ENCODE data around the gene ISG15.
"Not testable (repeated sequence)": the region's sequence is repeated elsewhere in the genome, so short reads cannot be mapped to it uniquely, and the experiment has no call there.

The ISG15 gene

DNA sequence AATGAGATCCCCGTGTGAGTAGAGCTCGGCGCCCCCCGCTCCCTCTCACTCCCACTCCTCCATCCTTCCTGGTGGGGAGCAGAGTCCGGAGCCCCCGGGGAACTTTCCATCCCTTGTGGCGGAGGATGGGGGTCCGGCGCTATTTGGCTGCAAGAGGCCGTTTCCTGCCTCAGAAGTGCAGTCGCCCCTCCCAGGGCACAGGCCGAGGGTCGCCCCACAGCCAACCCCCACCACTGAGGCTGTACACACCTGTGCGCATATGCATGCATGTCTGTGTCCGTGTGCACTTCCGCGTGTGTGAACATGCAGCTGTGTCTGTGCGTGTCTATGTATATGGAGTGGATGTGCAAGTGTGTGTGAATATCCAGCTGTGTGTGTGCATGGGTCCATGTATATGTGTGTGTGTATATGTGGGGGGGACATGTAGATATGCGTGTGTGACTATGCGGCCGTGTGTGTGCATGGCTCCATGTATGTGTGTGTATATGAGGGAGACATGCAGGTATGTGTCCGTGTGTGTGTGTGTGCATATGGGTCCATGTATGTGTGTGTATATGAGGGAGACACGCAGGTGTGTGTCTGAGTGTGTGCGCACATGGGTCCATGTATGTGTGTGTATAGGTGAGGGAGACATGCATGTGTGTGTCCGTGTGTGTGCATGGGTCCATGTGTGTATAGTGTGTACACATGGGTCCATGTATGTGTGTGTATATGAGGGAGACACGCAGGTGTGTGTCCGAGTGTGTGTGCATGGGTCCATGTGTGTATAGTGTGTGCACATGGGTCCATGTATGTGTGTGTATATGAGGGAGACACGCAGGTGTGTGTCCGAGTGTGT, 38.9 kb downstream of the ISG15 start:
- no peak for DNase-seq (ENCODE audit: low read depth)
- H3K4me3 ChIP-seq (ENCODE audit: low read depth, low read length), result no peak overlapping the region
- TF ChIP-seq, protein P1, sequence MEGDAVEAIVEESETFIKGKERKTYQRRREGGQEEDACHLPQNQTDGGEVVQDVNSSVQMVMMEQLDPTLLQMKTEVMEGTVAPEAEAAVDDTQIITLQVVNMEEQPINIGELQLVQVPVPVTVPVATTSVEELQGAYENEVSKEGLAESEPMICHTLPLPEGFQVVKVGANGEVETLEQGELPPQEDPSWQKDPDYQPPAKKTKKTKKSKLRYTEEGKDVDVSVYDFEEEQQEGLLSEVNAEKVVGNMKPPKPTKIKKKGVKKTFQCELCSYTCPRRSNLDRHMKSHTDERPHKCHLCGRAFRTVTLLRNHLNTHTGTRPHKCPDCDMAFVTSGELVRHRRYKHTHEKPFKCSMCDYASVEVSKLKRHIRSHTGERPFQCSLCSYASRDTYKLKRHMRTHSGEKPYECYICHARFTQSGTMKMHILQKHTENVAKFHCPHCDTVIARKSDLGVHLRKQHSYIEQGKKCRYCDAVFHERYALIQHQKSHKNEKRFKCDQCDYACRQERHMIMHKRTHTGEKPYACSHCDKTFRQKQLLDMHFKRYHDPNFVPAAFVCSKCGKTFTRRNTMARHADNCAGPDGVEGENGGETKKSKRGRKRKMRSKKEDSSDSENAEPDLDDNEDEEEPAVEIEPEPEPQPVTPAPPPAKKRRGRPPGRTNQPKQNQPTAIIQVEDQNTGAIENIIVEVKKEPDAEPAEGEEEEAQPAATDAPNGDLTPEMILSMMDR (IDR thresholded peaks at IDR 0.05; ENCODE audit: low read depth, low read length, missing control alignments), result no peak

DNA sequence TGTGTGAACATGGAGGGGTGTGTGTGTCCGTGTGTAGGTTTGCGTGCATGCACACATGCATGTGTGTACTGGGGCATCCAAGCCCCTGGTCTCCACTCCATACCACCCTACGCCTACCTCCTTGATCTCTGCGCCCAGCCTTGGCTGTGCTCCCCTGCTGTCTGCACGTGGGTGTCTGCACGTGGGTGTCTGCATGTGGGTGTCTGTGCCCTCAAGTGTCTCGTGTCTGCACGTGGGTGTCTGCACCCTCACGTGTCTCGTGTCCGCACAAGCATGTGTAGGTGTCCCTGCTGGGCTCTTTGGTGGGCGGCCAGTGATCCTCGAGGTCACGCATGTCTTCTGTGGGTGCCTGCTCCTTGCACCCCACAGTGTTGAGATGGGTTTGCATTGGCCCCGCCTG, 39.7 kb downstream of the ISG15 start:
- DNase-seq (ENCODE audit: low read depth), result no peak
- TF ChIP-seq, protein P1 (IDR thresholded peaks at IDR 0.05; ENCODE audit: low read depth, low read length, missing control alignments), result no peak
- no peak overlapping the region for H3K4me3 ChIP-seq (ENCODE audit: low read depth, low read length)

DNA sequence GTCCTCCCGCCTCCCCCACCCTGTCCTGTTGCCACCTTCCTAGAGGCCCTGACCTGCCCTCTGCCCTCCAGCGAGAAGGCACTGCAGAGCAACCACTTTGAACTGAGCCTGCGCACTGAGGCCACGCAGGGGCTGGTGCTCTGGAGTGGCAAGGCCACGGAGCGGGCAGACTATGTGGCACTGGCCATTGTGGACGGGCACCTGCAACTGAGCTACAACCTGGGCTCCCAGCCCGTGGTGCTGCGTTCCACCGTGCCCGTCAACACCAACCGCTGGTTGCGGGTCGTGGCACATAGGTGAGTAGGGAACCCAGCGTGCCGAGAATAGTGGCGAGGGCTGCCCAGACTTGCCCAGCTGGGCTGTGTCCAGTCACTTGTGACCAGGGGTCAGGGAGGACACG, 40.4 kb downstream of the ISG15 start:
- H3K4me3 ChIP-seq (ENCODE audit: low read depth, low read length), result no peak overlapping the region

DNA sequence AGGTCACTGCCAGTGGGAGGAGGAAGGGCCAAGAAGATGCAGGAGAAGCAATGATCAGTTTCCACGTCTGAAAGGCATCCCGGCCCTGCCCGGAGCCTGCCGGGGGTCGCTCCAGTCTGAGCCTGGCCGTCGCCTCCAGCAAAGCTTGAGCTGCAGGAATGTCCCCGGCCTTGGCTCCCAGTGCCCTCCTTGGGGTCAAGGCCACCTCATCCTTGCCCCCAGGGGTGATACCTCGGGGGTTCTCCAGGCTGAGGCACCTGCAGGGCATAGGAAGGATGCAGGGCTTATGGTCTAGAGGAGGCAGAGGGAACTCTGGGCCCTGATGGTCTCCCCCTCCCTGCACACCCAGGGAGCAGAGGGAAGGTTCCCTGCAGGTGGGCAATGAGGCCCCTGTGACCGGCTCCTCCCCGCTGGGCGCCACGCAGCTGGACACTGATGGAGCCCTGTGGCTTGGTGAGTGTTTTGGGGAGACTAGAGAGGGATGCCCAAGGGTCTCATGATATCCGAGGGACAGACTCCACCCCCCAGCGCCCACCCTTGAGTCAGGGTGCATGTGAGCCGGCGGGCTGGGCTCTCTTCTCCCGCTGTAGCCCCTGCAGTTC, 40.9 kb downstream of the ISG15 start:
- no peak overlapping the region for H3K4me3 ChIP-seq (ENCODE audit: low read depth, low read length)
- DNase-seq (ENCODE audit: low read depth), result no peak
- TF ChIP-seq, protein P1 (IDR thresholded peaks at IDR 0.05; ENCODE audit: low read depth, low read length, missing control alignments), result no peak

More for the DNA sequence above, 40.4 kb downstream of the ISG15 start:
- no peak for DNase-seq (ENCODE audit: low read depth)
- TF ChIP-seq, protein P1 (IDR thresholded peaks at IDR 0.05; ENCODE audit: low read depth, low read length, missing control alignments), result no peak

DNA sequence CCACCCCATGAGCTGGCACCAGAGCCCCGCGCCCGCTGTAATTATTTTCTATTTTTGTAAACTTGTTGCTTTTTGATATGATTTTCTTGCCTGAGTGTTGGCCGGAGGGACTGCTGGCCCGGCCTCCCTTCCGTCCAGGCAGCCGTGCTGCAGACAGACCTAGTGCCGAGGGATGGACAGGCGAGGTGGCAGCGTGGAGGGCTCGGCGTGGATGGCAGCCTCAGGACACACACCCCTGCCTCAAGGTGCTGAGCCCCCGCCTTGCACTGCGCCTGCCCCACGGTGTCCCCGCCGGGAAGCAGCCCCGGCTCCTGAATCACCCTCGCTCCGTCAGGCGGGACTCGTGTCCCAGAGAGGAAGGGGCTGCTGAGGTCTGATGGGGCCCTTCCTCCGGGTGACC, 41.7 kb downstream of the ISG15 start:
- H3K4me3 ChIP-seq (ENCODE audit: low read depth, low read length), result no peak overlapping the region
- TF ChIP-seq, protein P1 (IDR thresholded peaks at IDR 0.05; ENCODE audit: low read depth, low read length, missing control alignments), result no peak

DNA sequence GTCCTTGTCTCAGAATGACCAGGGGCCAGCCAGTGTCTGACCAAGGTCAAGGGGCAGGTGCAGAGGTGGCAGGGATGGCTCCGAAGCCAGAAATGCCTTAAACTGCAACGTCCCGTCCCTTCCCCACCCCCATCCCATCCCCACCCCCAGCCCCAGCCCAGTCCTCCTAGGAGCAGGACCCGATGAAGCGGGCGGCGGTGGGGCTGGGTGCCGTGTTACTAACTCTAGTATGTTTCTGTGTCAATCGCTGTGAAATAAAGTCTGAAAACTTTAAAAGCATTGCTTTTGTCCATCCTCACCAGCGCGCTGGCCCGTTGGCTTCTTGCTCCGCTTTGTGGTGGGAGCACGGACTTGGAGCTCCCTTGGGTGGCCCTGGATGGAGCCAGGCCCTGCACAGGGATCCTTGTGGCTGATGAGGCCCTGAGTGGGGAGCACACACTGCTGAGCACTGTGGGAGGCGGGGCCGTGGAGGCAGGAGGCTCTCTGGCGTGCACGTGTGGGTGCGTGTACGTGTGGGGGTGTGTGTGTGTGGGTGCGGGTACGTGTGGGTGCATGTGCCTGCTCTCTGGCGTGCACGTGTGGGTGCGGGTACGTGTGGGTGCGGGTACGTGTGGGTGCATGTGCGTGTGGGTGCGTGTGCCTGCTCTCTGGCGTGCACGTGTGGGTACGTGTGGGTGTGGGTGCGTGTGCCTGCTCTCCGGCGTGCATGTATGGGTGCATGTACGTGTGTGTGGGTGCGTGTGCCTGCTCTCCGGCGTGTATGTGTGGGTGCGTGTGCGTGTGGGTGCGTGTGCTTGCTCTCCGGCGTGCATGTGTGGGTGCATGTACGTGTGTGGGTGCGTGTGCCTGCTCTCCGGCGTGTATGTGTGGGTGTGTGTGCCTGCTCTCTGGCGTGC, 42.8 kb downstream of the ISG15 start:
- TF ChIP-seq, protein P1 (IDR thresholded peaks at IDR 0.05; ENCODE audit: low read depth, low read length, missing control alignments), result no peak

More for the DNA sequence above, 41.7 kb downstream of the ISG15 start:
- no peak for DNase-seq (ENCODE audit: low read depth)

DNA sequence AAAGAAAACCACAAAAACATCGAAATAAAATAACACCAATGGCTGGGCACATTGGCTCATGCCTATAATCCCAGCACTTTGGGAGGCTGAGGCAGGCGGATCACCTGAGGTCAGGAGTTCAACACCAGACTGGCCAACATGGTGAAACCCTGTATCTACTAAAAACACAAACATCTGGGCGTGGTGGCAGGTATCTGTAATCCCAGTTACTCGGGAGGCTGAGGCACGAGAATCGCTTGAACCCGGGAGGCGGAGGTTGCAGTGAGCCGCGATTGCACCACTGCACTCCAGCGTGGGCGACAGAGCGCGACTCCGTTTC, 44.4 kb downstream of the ISG15 start:
- H3K4me3 ChIP-seq (ENCODE audit: low read depth, low read length); DNase-seq (ENCODE audit: low read depth): not testable (repeated sequence)

More for the DNA sequence above, 42.8 kb downstream of the ISG15 start:
- H3K4me3 ChIP-seq (ENCODE audit: low read depth, low read length), result no peak overlapping the region
- no peak for DNase-seq (ENCODE audit: low read depth)

Data from GM12864 (cell line).